ENCODE measurements around the gene AOC2.
"Not testable (repeated sequence)": the region's sequence is repeated elsewhere in the genome, so short reads cannot be mapped to it uniquely, and the experiment has no call there.

Gene AOC2

DNA sequence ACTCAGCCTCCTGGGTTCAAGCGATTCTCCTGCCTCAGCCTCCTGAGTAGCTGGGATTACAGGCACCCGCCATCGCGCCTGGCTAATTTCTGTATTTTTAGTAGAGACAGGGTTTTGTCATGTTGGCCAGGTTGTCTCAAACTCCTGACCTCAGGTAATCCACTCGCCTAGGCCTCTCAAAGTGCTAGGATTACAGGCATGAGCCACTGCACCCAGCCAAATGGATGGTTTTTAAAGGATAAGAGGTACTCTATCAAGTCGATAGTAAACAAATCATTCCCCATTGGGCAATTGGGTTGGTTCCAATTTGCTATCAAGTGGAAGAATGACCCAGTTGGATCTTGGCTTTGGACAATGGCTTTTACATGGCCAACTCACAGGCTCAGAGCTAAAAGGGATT is 37.3 kb downstream of the AOC2 start:
- not testable (repeated sequence) for DNase-seq (ENCODE audit: low read depth, low spot score)

- no peak for DNase-seq (ENCODE audit: low read depth, low spot score)
Observed at GRCh38 chr17:42882166-42882565, 37.8 kb downstream of the AOC2 start.

DNA sequence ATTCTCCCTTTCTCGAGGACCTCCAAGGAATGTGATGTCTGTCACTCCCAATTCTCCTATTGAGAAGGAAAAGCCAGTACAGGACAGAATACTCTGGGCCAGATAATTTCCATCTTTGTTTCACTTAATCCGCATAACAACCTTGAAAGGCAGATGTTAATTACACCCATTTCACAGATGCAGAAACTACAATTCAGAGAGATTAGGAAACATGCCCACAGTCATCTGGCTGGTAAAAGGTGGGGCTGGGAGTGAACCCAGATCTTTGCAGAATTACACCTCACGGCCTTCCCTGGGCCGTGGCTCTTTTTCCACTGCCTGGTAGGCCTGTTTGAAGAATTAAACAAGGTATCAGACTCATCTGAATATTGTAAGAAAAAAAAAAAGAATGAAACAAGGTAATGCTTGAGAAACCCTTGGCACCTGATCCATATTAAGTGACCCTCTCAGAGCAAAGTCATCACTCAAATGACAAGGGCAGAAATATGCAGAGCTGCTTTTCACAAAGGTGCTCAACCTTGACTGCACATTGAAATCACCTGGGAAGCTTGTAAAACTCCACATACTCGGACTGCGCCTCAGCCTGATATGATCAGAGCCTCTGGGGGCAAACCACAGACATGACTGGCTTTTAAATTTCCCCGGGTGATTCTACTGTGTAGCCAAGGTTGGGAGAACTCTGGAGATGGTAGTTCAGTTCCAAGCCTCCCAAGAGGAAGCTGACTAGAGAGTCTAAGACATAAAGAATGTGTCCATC is 39.6 kb downstream of the AOC2 start:
- DNase-seq (ENCODE audit: low read depth, low spot score), result no peak

DNA sequence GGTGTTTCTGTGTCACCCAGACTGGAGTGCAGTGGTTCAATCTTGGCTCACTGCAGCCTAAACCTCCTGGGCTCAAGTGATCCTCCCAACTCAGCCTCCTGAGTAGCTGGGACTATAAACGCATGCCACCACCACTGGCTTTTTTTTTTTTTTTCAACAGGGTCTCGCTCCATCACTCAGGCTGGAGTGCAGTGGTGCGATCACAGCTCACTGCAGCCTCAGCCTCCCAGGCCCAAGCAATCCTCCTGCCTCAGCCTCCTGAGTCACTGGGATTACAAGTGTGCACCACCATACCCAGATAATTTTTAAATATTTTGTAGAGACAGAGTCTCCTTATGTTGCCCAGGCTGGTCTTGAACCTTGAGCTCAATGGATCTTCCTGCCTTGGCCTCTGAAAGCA is 41.4 kb downstream of the AOC2 start:
- DNase-seq (ENCODE audit: low read depth, low spot score), result not testable (repeated sequence)

GRCh38 chr17:42886283-42887176 is 42.1 kb downstream of the AOC2 start:
- DNase-seq (ENCODE audit: low read depth, low spot score), result no peak

- DNase-seq (ENCODE audit: low read depth, low spot score), result no peak
Observed at GRCh38 chr17:42889809-42890208, 45.4 kb downstream of the AOC2 start.

DNA sequence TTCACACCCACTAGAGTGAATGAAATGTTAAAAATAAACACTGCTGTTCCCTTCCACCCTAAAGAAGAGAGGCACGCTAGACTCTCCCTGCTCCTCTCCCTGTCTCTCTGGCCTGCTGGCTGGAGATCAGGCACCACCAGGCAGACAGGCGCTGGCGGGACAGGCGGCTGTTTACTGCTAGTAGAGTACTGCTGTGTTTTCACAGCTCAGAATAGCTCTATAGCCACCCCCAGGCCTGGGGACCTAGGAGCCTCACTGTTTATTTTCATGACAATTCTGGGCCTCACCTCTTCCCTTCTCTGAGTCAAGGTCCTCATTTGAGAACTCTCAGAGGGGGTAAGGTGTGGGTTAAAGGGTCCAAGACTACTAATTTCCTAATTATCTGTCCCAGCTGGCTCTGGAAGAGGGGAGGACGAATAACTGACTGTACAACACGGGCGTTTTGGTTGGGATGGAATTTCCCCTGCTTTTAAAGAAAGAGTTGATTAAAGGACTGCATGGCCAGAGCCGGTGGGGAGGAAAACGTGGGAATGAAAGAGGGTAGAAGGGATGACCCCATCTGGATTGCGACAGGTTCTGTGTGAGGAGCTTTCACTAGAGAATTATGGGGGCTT is 47.3 kb downstream of the AOC2 start:
- peak; percentile 73 for DNase-seq (ENCODE audit: low read depth, low spot score)

GRCh38 chr17:42893359-42893758 is 49.0 kb downstream of the AOC2 start:
- DNase-seq (ENCODE audit: low read depth, low spot score), result no peak

DNA sequence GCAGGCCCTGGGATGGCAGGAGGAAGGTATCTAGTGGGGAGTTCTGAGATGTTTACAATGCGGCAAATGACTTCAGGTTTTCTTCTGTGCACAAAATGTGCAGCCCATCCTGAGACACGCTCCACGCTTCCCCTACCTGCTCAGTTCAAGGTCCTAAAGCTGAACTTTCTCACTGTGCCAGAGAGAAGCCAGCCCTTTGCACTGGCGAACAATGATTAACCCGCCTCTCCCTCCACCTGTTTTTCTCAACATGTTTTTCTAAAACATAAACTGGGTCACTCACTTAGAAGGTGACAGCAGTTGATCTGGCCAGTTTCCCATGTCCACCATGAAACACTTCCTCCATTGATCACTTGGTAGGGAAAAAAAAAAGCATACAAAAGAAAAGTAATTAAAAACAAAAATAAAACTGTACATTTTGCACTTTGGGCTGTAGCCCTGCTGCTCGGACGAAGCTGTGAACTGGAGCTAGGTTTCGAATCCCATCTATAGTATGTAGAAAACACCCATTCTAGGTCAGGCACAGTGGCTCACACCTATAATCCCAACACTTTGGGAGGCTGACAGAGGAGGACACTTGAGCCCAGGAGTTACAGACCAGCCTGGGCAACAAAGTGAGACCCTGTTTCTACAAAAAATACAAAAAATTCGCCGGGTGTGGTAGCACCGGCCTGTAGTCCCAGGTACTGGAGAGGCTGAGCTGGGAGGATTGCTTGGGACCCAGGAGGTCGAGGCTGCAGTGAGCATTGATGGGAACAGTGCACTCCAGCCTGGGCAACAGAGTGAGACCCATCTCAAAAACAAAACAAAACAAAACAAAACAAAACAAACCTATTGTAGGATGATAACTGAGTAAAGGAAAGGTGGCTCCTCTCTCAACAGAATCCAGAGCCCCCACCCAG is 50.2 kb downstream of the AOC2 start:
- no peak for DNase-seq (ENCODE audit: low read depth, low spot score)

GRCh38 chr17:42895185-42895555 is 50.8 kb downstream of the AOC2 start:
- no peak for DNase-seq (ENCODE audit: low read depth, low spot score)

DNA sequence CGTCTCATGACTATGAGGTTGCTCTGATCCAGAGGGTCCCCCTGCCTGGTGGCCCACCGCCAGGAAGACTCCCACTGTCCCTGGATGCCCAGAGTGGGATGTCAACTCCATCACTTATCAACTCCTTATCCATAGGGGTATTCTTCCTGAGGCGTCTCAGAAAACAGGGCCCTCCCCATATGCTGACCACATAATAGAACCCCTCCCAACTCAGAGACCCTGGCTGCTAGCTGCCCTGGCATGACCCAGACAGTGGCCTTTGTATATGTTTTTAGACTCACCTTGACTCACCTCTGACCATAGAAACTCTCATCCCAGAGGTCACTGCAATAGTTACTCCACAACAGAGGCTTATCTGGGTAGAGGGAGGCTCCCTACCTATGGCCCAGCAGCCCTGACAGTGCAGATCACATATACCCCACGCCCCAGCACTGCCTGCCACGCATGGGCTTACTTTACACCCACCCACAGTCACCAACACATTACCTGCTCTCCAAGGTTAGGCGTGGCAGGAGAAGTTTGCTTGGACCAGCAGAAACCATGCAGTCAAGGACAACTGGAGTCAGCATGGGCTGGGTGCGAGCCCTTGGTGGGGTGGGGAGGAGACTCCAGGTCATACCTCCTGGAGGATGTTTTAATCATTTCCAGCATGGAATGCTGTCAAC is 53.9 kb downstream of the AOC2 start:
- DNase-seq (ENCODE audit: low read depth, low spot score), result no peak

DNA sequence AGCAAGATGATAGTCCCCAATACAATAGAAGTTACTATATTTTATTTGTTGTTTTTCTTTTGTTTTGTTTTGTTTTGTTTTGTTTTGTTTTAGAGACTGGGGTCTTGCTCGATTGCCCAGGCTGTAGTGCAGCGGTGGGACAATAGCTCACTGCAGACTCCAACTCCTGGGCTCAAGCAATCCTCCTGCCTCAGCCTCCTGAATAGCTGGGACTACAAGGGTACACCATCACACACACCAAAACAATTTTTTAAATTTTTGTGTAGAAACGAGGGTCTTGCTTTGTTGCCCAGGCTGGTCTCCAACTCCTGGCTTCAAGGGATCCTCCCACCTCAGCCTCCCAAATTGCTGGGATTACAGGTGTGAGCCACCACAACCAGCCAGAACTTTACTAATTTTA is 55.6 kb downstream of the AOC2 start:
- DNase-seq (ENCODE audit: low read depth, low spot score), result not testable (repeated sequence)
